NCI-H524 treated with DMSO at 0.1 percent for 48 hours (cell line): Measurements from ENCODE around the gene AIRE.
A peak's percentile ranks its signal among the peaks of the same experiment; 100 is the strongest.
"Not testable (repeated sequence)": the region's sequence is repeated elsewhere in the genome, so short reads cannot be mapped to it uniquely, and the experiment has no call there.

Experiments used
- DNase-seq: peaks from one replicate; lab custom pipeline; 2025; lab: John Stamatoyannopoulos, UW

AIRE gene

DNA sequence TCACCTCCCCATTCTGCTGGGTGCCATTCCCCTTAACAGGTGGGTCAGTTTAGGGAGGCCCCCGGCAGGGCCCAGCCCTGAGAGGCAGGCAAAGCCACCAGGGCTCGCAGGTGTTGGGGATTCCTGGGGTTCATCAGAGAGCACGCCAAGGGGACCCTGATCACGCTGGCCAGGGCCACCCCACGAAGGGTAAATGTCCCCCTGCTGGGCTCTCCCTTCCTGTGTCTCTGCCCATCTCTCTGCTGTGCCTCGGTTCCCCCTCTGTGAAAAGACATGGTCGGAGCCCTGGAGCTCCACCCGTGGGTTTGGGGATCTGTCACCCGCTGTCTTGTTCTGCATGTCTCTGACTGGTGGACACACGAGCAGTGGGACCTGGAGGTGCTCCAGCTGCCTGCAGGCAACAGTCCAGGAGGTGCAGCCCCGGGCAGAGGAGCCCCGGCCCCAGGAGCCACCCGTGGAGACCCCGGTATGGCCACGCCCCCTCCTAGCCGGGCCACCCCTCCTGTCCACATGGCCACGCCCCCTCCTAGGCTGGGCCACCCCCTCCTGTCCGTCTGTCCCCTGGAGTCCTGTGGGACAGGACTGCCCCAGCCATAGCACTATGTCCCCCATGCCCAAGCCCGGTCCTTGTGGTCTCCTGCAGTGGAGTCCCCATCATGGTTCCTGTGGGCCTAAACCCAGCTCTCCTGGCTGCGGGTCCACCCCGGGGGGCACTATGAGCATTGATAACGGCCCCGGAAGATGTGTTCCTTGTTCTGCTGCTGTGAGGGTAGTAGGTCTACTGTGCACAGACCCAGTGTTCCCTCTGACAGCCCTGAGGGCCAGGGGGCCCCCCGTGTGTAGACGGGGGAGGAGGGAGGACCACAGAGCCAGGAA lies 6.5 kb downstream of the AIRE start:
- no peak for DNase-seq

DNA sequence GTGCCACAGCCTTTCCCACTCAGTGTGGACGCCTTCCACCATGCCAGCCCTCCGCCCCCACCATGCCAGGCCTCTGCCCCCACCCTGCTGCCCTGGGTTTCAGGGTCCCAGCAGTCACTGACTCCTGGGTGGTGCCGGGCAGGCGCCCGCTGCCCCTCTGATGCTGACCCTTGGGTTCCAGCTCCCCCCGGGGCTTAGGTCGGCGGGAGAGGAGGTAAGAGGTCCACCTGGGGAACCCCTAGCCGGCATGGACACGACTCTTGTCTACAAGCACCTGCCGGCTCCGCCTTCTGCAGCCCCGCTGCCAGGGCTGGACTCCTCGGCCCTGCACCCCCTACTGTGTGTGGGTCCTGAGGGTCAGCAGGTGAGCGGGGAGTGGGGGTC lies 7.1 kb downstream of the AIRE start:
- no peak for DNase-seq

DNA sequence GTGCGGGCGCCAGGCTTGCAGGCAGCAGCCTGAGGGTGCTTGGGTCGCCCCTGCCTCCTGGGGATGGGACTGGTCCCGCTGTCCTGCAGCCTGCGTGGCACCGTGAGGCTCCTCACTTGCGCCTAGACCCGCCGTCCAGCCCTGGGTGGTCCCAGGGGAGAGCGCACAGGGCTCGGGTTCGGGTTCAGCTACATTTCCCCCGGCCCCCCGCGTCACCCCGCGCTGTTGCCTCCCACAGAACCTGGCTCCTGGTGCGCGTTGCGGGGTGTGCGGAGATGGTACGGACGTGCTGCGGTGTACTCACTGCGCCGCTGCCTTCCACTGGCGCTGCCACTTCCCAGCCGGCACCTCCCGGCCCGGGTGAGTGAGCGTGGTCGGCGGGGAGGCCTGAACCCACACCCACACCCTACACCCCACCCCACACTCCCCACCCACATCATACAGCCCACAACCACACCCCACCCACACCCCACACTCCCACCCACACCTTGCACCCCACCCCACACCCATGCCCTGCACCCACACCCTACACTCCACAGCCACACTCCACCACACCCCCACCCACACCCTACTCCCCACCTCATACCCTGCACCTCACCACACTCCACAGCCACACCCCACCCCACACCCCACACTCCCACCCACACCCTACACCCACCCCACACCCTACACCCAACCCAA lies 8.0 kb downstream of the AIRE start:
- DNase-seq: no peak

DNA sequence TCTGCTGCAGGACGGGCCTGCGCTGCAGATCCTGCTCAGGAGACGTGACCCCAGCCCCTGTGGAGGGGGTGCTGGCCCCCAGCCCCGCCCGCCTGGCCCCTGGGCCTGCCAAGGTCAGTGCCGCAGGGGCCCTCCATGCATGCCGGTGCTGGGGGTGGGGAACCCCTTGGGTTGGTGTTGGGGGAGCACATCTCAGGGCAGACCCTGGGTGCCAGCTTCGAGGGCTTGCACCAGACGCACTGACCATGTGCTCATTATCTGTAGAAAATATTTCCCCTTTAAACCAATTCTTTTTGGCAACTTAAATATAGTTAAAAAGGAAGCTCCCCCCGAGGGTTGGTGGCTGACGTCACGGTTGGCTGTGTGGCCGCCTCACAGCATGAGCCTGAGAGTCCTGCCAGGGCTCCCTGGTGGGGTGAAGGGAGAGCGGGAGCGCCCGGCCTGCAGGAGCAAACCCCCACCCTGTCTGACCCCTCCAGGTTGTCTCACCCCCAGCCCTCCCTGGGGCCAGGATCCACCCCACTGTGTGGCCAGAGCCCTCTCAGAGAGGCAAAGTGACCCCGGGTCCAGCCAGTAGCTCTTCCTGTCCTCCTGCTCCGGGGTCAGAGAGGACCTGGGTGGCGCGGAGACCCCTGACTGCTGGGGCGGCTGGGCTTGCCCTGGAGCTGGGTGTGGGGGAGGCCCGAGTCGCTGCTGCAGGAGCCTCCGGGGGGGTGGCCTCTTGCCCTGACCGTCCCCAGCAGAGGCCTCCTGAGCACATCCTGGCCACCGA lies 8.9 kb downstream of the AIRE start:
- DNase-seq: no peak

DNA sequence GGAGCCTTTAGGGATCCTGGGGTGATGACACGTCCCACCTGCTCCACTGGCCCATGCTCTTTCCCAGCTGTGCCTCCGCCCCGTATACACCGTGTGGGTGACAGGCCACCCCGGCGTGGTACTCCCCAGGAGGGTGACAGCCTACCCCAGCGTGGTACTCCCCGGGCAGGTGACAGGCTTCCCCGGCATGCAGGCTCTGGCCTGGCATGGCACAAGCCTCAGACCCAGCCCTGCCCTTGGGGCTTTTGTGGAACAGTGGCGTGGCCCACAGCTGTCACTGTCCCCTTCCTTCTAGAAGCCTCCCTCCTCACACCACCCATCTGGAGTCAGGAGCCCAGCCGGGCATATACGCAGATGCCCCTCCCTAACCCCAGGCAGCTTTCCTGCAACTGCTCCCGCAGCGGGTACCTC lies 9.5 kb downstream of the AIRE start:
- peak; percentile 63 for DNase-seq

DNA sequence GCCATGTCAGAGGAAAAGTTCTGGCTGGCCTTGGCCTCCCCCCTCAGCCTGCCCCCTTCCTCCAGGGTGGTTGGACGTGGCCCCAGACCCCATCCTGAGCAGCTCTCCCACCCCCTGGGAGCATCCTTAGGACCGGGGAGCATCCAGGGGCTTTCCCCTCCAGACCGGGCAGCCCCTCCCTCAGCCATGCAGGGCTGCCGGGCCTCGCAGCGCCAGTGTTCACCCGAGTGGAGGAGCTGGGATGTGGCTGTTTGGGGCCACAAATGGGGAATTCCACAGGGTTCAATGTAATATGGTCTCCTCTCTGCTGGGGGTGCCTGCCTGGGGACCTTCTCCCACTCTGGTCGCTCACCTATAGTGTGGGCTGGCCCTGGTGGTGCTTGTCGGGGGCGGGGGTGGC lies 10.0 kb downstream of the AIRE start:
- no peak for DNase-seq

DNA sequence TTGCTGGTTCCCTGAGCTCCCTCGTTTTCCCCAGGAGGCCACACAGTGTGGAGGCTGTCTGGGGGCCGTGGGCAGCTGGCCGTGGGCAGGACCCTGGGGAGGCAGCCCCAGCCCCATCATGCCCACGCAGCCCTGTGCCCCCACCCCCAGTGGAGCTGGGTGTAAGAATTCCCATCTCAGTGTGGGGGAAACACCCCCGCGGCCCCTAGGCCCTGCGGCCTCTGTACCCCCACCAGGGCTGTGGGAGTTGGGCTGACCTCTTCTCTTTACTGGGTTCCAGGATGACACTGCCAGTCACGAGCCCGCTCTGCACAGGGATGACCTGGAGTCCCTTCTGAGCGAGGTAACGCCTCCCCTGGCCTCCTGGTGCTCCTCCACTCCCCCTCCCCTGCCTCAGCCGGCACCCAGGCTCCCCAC lies 10.4 kb downstream of the AIRE start:
- no peak for DNase-seq

DNA sequence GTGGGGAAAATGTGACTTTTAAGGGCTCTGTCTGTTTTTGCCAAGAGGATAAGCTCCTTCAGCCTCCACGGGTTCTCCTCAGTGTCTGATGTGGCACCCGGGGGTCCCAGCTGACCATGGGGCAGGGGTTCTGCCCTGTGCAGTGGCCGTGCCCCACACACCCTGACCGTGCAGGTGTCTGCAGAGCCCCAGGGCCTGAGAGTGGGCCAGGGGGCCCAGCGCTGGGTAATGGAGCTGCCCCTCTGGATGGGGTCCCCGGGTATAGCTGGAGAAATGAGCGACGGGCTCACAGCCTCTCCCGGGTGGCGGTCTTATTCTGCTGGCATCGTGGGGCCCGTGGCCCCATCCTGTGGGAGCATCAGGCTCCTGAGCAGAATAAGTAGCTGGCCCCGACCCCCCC lies 11.2 kb downstream of the AIRE start:
- DNase-seq: no peak

DNA sequence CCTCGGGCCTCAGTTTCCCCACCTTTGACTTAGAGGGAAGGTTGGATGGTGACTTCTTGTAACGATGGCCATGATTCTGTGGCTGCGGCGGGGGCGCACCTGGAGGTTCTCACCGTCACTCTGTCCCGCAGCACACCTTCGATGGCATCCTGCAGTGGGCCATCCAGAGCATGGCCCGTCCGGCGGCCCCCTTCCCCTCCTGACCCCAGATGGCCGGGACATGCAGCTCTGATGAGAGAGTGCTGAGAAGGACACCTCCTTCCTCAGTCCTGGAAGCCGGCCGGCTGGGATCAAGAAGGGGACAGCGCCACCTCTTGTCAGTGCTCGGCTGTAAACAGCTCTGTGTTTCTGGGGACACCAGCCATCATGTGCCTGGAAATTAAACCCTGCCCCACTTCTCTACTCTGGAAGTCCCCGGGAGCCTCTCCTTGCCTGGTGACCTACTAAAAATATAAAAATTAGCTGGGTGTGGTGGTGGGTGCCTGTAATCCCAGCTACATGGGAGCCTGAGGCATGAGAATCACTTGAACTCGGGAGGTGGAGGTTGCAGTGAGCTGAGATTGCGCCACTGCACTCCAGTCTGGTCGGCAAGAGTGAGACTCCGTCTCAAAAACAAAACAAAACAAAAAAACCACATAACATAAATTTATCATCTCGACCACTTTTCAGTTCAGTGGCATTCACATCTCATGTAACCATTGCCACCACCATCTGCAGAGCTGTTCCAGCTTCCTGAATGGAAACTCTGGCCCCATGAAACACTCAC lies 12.0 kb downstream of the AIRE start:
- peak; percentile 42 for DNase-seq

DNA sequence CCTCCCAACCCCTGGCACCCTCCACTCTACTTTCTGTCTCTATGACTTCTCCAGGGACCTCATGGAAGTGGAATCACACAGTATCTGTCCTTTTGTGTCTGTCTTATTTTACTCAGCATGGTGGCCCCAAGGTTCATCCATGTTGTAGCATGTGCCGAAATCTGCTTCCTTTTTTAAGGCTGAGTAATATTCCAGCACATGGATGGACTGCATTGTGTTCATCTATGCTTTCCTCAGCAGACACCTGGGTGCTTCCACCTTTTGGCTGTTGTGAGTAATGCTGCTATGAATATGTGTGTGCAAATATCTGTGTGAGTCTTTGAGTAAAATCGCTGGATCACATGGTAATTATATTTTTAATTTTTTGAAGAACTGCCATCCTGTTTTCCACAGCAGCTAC lies 12.6 kb downstream of the AIRE start:
- no peak for DNase-seq

DNA sequence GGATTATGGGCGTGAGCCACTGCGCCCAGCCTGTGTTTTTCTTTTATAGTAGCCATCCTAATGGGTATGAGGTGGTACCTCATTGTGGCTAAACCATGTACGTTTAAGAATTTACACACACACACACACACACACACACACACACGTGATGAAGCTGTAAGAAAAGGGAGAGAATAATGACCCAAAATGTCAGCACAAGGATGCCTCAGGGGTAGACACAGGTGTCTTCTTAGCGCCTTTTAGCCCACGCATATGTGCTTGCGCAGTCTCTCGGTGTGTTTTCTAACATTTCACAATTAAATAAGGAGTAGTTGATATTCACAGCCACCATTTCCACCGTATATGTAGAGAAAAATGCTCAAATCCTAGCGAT lies 13.4 kb downstream of the AIRE start:
- no peak for DNase-seq

DNA sequence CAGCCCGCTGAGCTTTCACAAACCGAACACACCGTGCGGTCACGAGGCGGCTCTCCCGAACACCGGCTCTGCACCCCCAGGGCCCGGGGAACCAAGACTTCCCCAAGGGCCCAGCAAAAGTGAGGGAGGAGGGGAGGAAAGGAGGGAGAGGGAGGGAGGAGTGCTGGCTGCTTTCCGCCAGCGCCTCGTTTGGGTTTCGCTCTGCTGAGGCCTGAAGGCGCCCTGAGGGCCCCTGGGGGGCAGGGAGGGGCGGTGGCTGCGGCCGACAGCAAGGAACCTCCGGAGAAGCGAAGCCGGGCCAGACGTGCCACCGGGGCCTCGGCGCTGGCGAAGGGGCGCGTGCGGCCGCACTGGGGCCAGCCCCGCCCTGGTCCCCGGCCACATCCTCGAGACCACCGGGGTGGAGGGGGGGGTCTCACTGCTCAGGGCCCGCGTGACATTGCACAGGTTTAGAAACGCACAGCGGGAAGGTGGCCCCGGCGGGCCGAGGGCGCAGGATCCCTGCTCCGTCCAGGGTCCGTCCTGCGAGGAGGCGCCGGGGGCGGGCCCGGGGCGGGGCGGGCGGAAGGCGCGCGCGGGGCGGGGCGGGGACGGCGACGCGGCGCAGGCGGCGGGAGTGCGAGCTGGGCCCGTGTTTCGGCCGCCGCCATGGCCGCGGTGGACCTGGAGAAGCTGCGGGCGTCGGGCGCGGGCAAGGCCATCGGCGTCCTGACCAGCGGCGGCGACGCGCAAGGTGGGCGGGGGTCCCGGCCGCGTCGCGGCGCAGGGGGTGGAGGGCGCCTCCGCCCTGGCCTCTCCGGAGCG lies 14.0 kb downstream of the AIRE start, which contains the start of gene PFKL:
TSS of gene PFKL (plus strand) at position 596 of the 804 bp plus-strand sequence. CDS start at position 649, 53 bp downstream.
- DNase-seq: no peak

DNA sequence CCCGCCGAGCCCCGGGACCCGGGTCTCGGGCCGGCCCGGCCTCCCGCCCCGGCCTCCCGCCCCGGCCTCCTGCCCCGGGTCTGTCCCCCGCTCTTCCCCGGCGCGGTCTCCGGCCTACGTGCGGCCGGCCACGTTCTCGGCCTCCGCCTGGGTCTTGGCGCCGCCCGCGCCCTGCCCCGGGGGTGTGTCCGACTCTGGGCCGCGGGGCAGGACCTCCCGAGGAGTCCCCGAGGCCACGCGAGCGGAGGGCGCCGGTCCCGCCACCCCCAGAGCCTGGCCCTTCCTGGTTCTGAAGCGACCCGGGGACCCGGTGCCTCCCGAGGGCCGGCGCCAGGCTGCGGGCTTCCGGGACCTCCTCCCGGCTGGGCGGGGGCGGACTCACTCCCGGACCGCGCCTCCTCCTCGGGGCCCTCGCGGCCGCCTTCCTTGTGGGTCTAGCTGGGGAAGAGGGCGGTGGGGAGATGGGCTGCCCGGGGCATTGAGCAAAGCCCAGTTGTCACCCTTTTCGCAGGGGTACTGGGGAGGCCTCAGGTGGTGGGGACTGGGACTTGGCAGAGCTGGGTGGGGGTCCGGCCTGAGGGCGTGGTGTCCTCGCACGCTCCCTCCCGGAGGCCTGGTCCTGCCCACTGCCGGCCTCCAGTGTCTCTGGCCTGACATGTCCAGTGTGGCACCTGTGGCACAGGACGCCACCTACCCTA lies 14.7 kb downstream of the AIRE start:
- no peak for DNase-seq

DNA sequence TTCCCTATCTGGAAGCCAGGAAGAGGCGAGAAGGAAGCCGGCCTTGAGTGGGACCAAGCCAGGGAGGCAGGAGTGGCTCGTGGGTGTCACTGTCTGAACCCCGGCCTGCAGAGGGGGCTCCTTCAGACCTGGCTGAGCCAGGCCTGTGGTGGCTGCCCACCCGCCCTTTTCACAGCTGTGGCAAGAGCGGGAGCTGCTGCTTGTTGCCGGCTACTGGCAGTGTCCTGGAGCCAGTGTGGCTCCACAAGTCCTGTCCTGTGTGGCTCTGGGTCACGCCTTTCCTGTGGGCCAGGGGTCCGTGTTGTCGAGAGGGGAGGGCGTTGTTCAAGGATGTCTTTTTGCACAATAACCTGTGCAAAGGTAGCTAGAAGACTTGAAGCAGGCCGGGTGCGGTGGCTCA lies 15.5 kb downstream of the AIRE start:
- no peak for DNase-seq

DNA sequence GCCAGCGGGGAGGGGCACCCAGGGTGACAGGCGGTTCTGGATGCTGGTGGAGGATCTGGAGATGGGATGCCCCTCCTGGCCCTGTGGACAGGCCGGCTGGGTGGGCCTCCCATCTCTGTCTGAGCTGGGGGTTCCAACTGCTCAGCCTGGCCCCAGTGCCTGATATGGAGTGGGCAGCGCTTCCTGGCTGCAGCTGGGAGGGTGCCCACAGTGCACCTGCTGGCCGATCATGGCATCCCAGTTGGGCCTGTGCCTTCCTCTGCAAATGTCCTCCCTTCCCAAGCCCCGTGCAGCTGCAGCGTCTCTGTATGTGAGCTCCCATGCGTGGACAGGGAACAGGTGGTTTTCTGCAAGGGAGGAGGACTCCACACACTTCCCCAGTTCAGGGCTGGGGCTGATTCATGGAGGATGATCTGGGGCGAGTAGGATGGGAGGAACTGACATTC lies 16.3 kb downstream of the AIRE start:
- no peak for DNase-seq

DNA sequence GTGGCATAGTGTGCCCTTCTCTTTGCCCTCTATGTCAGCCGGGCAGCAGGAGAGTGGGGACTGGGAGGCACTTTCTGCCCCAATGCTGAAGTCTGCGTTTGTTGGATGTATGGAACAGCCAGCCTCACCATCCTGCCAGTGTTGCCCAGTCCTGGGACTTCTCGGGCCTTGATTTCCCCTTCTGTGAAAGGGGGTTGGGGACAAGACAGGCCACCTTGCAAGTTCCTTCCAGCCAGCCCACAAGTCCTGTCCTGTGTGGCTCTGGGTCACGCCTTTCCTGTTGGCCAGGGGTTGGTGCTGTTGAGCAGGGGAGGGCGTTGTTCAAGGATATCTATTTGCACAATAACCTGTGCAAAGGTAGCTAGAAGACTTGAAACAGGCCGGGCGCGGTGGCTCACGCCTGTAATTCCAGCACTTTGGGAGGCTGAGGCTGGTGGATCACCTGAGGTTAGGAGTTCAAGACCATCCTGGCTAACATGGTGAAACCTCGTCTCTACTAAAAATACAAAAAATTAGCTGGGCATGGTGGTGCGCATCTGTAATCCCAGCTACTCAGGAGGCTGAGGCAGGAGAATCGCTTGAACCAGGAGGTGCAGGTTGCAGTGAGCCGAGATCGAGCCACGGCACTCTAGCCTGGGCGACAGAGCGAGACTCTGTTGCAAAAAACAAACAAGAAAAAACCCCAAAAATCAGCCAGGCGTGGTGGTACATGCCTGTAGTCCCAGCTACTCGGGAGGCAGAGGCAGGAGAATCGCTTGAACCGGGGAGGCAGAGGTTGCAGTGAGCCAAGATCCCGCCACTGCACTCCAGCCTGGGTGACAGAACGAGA lies 17.1 kb downstream of the AIRE start:
- not testable (repeated sequence) for DNase-seq

DNA sequence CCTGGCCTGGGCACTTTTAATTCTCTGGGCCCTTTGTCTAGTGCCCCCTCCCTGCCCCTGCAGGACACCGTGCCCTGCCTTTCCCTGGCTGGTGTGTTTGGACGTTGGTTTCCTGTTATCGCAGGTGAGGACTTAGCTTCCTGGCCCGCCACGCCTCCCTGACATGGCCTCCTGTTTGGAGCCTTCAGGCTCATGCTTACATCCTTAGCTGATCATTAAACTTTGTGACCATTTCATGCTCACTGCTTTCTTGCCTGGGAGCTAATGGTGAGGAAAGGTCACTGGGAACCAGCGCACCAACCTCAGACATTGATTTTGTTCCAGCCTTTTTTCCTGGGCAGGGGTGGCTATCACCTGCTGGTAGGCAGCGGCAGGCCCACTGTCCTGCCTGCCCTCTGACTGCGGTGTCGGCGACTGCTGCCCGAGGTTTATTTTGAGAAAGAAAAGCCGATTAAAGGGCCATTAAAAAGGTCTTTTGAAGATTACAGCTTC lies 17.9 kb downstream of the AIRE start:
- DNase-seq: no peak

DNA sequence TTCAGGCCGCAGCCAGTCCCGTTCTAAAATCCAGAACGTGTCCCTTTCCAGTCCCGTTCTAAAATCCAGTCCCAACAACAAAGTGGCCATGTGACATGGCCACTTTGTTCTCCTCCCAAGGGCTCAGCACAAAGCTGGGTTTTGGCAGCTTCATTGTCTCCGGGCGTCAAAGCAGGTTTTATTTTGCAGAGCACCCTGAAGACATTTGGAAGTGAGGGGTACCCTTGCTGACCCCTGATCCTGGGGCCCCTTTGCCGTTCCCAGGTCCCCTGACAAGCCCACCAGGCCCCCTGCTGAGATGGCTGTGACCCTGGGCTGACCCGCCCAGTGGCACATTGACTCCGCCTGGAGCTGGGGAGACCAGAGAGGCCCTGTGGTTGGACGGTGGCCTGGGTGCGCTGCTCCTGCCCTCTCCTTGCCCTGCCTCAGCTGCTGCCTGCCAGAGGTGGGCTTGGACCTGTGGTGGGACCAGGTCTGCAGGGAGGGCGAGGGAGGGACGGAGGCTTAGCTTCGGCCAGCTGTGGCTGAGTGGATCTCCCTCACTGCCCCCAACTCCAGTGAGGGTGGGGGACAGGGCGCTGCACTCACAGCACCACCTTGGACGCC lies 18.4 kb downstream of the AIRE start:
- no peak for DNase-seq

DNA sequence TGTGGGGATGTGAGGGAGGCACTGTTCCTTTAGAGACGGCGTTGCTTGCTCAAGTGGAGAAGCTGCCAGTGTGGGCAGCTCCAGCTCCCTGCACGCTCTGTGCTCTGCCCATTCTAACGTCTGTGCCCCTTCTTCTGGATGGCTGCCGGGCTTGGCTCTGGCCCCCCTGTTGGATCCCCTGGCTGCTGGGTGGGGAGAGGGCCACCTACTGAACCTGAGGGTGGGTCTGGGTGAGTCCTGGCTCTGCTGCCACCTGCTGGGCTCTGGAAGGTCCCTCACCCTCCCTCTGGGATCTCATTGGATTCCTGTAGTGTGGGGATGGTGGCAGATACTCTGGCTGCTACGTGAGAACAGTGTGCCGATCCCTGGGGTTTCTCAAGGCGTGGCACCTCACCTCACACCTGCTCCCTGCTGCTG lies 19.2 kb downstream of the AIRE start:
- no peak for DNase-seq
